ENCODE results near the gene EMSY. TPM values are rescaled to one million over a fixed set of nuclear protein-coding genes. Genes with fewer than 3 reads are reported as not detected.

EMSY gene
- total and polyA plus RNA-seq, 2 of the 8 experiments (the other 6 are each of a cell fraction or from before 2014, with no cell fraction given): 29.6 to 34.6 TPM

GRCh38 chr11:76601272-76601671 is 156.5 kb downstream of the EMSY start:
- CTCF ChIA-PET (ENCODE audit: partially characterized antibody): interaction anchor here (0.8 to 4.0 kb wide), 4 partner anchors 23 to 81 kb away, joined by 3 to 19 read pairs (median 4); no protein-coding TSS in a partner anchor
- Histone ChIP-seq H3K4me2 (ENCODE audit: insufficient read depth in 1 of 2, low read depth in 2 of 2, low read length in 2 of 2) (no peak overlapping the region), H3K4me1 (replicated peaks in 1 of 4; ENCODE audit: control insufficient read depth in 3 of 4, insufficient read depth in 4 of 4, low read length in 3 of 4) (no peaks in the 10 kb centered on the region)

More at GRCh38 chr11:76601272-76601671, 156.5 kb downstream of the EMSY start:
- Histone ChIP-seq H4K5ac (ENCODE audit: insufficient read length, low read depth, low read length) (no peak overlapping the region), H4K91ac (replicated peaks; ENCODE audit: insufficient read length, low read length) (no peak overlapping the region), H3K27me3 (replicated peaks in 1 of 4; ENCODE audit: control insufficient read depth in 3 of 4, extremely low read depth in 1 of 4, insufficient read depth in 3 of 4, low read length in 3 of 4) (no peaks in the 10 kb centered on the region), H3K9ac (replicated peaks in 1 of 4; ENCODE audit: extremely low read depth in 1 of 4, low read depth in 3 of 4, low read length in 3 of 4) (no peak overlapping the region), H2AK5ac (ENCODE audit: low read depth, low read length) (no peak overlapping the region), H2BK15ac (ENCODE audit: low read length) (no peak overlapping the region), H3K4ac (replicated peaks; ENCODE audit: insufficient read length, low read depth, low read length) (no peak overlapping the region), H3K23me2 (ENCODE audit: low read depth, low read length) (no peaks in the 10 kb centered on the region), H2BK5ac (ENCODE audit: low read depth, low read length) (no peak overlapping the region), H3K18ac (ENCODE audit: extremely low read depth, low read length) (no peak overlapping the region), H3K14ac (ENCODE audit: insufficient read length) (no peak overlapping the region), H4K20me1 (replicated peaks in 1 of 2; ENCODE audit: control insufficient read depth in 1 of 2, insufficient read depth in 2 of 2, low read length in 2 of 2) (no peaks in the 10 kb centered on the region), H3K9me3 (ENCODE audit: insufficient read depth in 2 of 2, low read depth in 1 of 2, low read length in 1 of 2) (no peaks in the 10 kb centered on the region), H3K23ac (ENCODE audit: insufficient read length) (no peak overlapping the region), H2BK12ac (ENCODE audit: low read depth, low read length) (no peak overlapping the region), H3K36me3 (ENCODE audit: control insufficient read depth in 2 of 4, insufficient read depth in 4 of 4, low read length in 3 of 4) (no peaks in the 10 kb centered on the region), H2AFZ (ENCODE audit: low read length) (no peak overlapping the region), H2BK20ac (ENCODE audit: low read length) (no peak overlapping the region), H4K8ac (ENCODE audit: extremely low read depth, insufficient read depth, low read length) (no peak overlapping the region), H3K79me1 (ENCODE audit: low read depth, low read length) (no peaks in the 10 kb centered on the region; the same call in 1 of the 2 replicates), H3K4me3 (ENCODE audit: extremely low read depth in 1 of 4, insufficient read depth in 2 of 4, low read depth in 3 of 4, low read length in 4 of 4) (no peak overlapping the region), H3K27ac (ENCODE audit: low read depth, low read length) (no peak overlapping the region), H3K56ac (replicated peaks; ENCODE audit: insufficient read length, low read depth, low read length) (no peak overlapping the region), H2BK120ac (replicated peaks; ENCODE audit: low read depth, low read length) (no peak overlapping the region), H3K79me2 (ENCODE audit: control insufficient read depth in 1 of 2, insufficient read depth in 2 of 2, low read length in 2 of 2) (no peaks in the 10 kb centered on the region)
- POLR2A ChIA-PET (ENCODE audit: partially characterized antibody): no interaction called here
- no peak for FAIRE-seq
- no peak for DNase-seq (ENCODE audit: low read depth in 1 of 2, low spot score in 2 of 2)
- no peak for TF ChIP-seq PHF8 (conservative IDR thresholded peaks at IDR 0.05; ENCODE audit: low read depth, low read length)
- 93% methylated on average over 7 of the region's 7 CpGs; no CpG with 5 or more reads in 1 of the 2 experiments for WGBS, 2 experiments (ENCODE audit: extremely low coverage in 1 of 2, insufficient coverage in 1 of 2, insufficient read length in 1 of 2, insufficient replicate concordance in 2 of 2, low coverage in 1 of 2, low lambda C conversion rate in 2 of 2, missing lambda C conversion rate in 1 of 2)
